ENCODE results near the gene ABR.
"Not testable (repeated sequence)": the region's sequence is repeated elsewhere in the genome, so short reads cannot be mapped to it uniquely, and the experiment has no call there.

The ABR gene

GRCh38 chr17:1119924-1120323 is 59.9 kb downstream of the ABR start:
- no peak for DNase-seq

- no peak for DNase-seq
These were observed 63.2 kb downstream of the ABR start for GRCh38 chr17:1116602-1117001.

GRCh38 chr17:1112875-1113274 is 66.9 kb downstream of the ABR start:
- DNase-seq, result no peak

GRCh38 chr17:1111599-1112443 is 68.0 kb downstream of the ABR start:
- no peak for DNase-seq

- DNase-seq, result no peak
These were observed 68.8 kb downstream of the ABR start for GRCh38 chr17:1110862-1111598.

GRCh38 chr17:1110541-1110861 is 69.3 kb downstream of the ABR start:
- no peak for DNase-seq

- DNase-seq, result peak in 1 of 2 experiments; percentile 74
These were observed 69.9 kb downstream of the ABR start for GRCh38 chr17:1109606-1110540.

GRCh38 chr17:1108765-1109605 is 70.8 kb downstream of the ABR start:
- peak; percentile 79 to 80 for DNase-seq

GRCh38 chr17:1108478-1108764 is 71.4 kb downstream of the ABR start:
- no peak for DNase-seq

GRCh38 chr17:1107777-1108477 is 71.9 kb downstream of the ABR start:
- no peak for DNase-seq

- DNase-seq, result no peak
These were observed 72.6 kb downstream of the ABR start for GRCh38 chr17:1107083-1107776.

- DNase-seq, result no peak
These were observed 75.6 kb downstream of the ABR start for GRCh38 chr17:1104222-1104621.

- no peak for DNase-seq
These were observed 79.4 kb downstream of the ABR start for GRCh38 chr17:1100382-1100781.

GRCh38 chr17:1099242-1099641 is 80.5 kb downstream of the ABR start:
- DNase-seq, result no peak

- DNase-seq, result not testable (repeated sequence)
These were observed 81.6 kb downstream of the ABR start for GRCh38 chr17:1097972-1098744.

GRCh38 chr17:1096215-1096614 is 83.6 kb downstream of the ABR start:
- DNase-seq, result no peak

- DNase-seq, result no peak
These were observed 84.0 kb downstream of the ABR start for GRCh38 chr17:1095853-1096173.

- DNase-seq, result no peak
These were observed 84.5 kb downstream of the ABR start for GRCh38 chr17:1095090-1095852.

GRCh38 chr17:1094591-1094990 is 85.2 kb downstream of the ABR start:
- DNase-seq, result no peak

GRCh38 chr17:1091900-1092299 is 87.9 kb downstream of the ABR start:
- no peak for DNase-seq

Measured in activated T-cell treated with anti-CD3 and anti-CD28 coated beads, Interleukin-2, amount 50 U/mL, for 48 hours (primary cell).